Spleen (tissue), 7 donors: ENCODE results near the gene TRMT61A.

Source experiments
- CTCF ChIP-seq, 11 experiments: fragments of 200-600 bp in 7 of 11; fragments of 450-650 bp in 4 of 11; sonication (generic) in 4 of 11; IDR thresholded peaks in 8 of 11; conservative IDR thresholded peaks in 3 of 11; 1 replicate in 7 of 11; 2 replicates in 4 of 11; pipeline versions ENCODE4 v1.4.0 to v1.8.0; 2016 to 2021; ENCODE audit warnings: antibody characterized with exemption in 11 of 11, inconsistent platforms in 4 of 11, mild to moderate bottlenecking in 1 of 11
- POLR2A ChIP-seq, 3 donors: fragments of 450-650 bp; IDR thresholded peaks; one replicate each; pipeline ENCODE4 v1.5.1; 2017; ENCODE audit warnings: antibody characterized with exemption in 3 of 3, mild to moderate bottlenecking in 1 of 3
- POLR2AphosphoS5 ChIP-seq, 3 donors: sonication (generic); formaldehyde crosslinking; IDR thresholded peaks; one replicate each; pipeline ENCODE4 v1.5.1; 2017; ENCODE audit warnings: antibody characterized with exemption in 3 of 3
- donor health status: DM: no; HTN: no; CAD: no; lungs with moderate emphysema.
- donor health status: DM: no; HTN: no; CAD: no.
- donor health status: DM: no; HTN: no; CAD: no.

GRCh38 chr14:103562179-103562428, 33.1 kb downstream of the TRMT61A start:
- TF ChIP-seq CTCF (IDR thresholded peaks at IDR 0.05 in 8 of 11, conservative IDR thresholded peaks at IDR 0.05 in 3 of 11), result no peak
- TF ChIP-seq POLR2AphosphoS5 (IDR thresholded peaks at IDR 0.05), result peak in 1 of 3 donors; percentile 10
- no peak for TF ChIP-seq POLR2A (IDR thresholded peaks at IDR 0.05)
